ENCODE measurements around the gene TOR4A.
A peak's percentile ranks its signal among the peaks of the same experiment; 100 is the strongest.

The TOR4A gene

GRCh38 chr9:137279741-137280473, 2.4 kb downstream of the TOR4A start:
- H3K4me3 Mint-ChIP-seq: no peak overlapping the region
- peaks cover 5% of the 10 kb centered on the region for H3K36me3 Mint-ChIP-seq (ENCODE audit: low read depth)
- H3K27ac Mint-ChIP-seq: no peak overlapping the region
- H3K9me3 Mint-ChIP-seq: no peaks in the 10 kb centered on the region
- no peaks in the 10 kb centered on the region for H3K27me3 Mint-ChIP-seq (ENCODE audit: low read depth)
- peaks cover 11% of the 10 kb centered on the region for H3K4me1 Mint-ChIP-seq (ENCODE audit: low read depth)

GRCh38 chr9:137280474-137281344, 3.2 kb downstream of the TOR4A start:
- Mint-ChIP-seq H3K4me1 (ENCODE audit: low read depth) (peaks cover 10% of the 10 kb centered on the region), H3K27me3 (ENCODE audit: low read depth) (no peaks in the 10 kb centered on the region), H3K36me3 (ENCODE audit: low read depth) (peaks cover 5% of the 10 kb centered on the region), H3K4me3 (no peak overlapping the region), H3K27ac (no peak overlapping the region), H3K9me3 (no peaks in the 10 kb centered on the region)

- H3K4me3 Mint-ChIP-seq: no peak overlapping the region
- no peaks in the 10 kb centered on the region for H3K9me3 Mint-ChIP-seq
- no peaks in the 10 kb centered on the region for H3K27me3 Mint-ChIP-seq (ENCODE audit: low read depth)
- peaks cover 5% of the 10 kb centered on the region for H3K36me3 Mint-ChIP-seq (ENCODE audit: low read depth)
- H3K4me1 Mint-ChIP-seq (ENCODE audit: low read depth): peaks cover 9% of the 10 kb centered on the region
- H3K27ac Mint-ChIP-seq: no peak overlapping the region
These were observed 4.0 kb downstream of the TOR4A start for GRCh38 chr9:137281345-137282116.

DNA sequence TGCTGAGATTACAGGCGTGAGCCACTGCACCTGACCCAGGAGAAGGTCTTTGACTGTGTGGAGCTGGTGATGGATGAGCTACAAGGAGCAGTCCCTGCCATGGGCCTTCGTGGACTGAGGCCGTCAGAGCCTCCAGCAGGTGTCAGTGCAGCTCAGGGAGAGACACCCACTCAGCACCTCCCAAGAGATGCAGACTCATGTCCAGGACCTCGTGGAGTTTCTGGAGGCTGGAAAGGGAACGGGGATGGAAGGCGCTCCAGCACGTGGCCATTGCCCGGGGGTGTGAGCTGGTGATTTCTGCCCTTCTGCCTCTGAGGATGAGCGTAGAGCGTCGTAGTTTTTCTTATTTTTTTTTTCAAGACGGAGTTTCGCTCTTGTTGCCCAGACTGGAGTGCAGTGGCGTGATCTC, 9.5 kb downstream of the TOR4A start:
- H3K27me3 Mint-ChIP-seq (ENCODE audit: low read depth): no peaks in the 10 kb centered on the region
- H3K27ac Mint-ChIP-seq: no peak overlapping the region
- H3K36me3 Mint-ChIP-seq (ENCODE audit: low read depth): peaks cover 5% of the 10 kb centered on the region
- H3K4me3 Mint-ChIP-seq: no peak overlapping the region
- H3K4me1 Mint-ChIP-seq (ENCODE audit: low read depth): peaks cover 4% of the 10 kb centered on the region
- no peaks in the 10 kb centered on the region for H3K9me3 Mint-ChIP-seq

DNA sequence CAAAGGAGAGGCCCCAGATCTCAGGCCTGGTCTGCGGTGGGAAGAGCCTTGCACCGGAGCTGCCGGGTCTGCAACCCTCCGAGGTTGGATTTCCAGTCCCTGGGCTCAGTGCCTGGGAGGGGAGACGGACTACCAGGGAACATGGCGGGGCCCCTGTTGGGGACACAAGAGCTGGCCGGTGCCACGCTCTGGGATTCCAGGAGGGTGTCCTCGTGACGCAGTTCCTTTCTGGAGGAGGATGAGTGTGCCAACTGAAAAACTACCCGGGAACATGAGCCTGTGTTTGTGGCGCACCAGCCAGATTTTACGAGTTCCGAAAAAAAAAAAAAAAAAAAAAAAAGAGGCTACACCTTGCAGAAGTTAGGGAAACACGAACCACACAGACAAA, 15.6 kb downstream of the TOR4A start:
- Mint-ChIP-seq H3K36me3 (ENCODE audit: low read depth) (peaks cover 1% of the 10 kb centered on the region), H3K9me3 (no peaks in the 10 kb centered on the region), H3K4me3 (no peak overlapping the region), H3K27me3 (ENCODE audit: low read depth) (peaks cover 36% of the 10 kb centered on the region), H3K4me1 (ENCODE audit: low read depth) (peaks cover 6% of the 10 kb centered on the region), H3K27ac (no peak overlapping the region)

- H3K36me3 Mint-ChIP-seq (ENCODE audit: low read depth): peaks cover 1% of the 10 kb centered on the region
- no peaks in the 10 kb centered on the region for H3K9me3 Mint-ChIP-seq
- H3K4me3 Mint-ChIP-seq: no peak overlapping the region
- no peak overlapping the region for H3K27ac Mint-ChIP-seq
- H3K27me3 Mint-ChIP-seq (ENCODE audit: low read depth): peaks cover 41% of the 10 kb centered on the region
- H3K4me1 Mint-ChIP-seq (ENCODE audit: low read depth): peaks cover 6% of the 10 kb centered on the region
These were observed 16.1 kb downstream of the TOR4A start for GRCh38 chr9:137293482-137294090.

DNA sequence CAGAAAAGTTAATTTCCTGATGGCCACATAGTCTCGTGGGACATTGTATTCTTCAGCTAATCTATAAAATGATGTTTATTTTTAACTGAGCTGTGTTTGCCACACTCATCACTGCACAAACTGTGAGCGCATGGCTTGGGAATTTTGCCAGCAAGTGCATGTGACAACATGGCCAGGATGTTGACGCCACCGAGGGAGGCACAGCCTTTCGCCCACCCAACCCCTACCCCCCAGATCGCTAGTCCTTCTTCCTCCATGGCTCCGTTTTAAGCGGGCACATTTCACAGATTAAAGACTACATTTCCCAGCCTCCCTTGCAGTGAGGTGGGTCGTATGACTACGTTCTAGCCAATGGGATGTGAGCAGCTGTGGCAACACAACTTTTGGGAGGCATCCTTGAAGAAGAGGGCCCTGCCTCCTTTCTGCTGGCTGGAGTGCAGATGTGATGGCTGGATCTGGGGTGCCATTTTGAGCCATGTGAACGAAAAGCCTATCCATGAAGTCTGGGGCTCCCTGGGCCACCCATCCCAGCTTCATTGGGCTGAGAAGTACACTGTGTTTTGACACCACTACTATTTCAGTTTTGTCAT, 16.7 kb downstream of the TOR4A start:
- Mint-ChIP-seq H3K4me1 (ENCODE audit: low read depth) (peaks cover 6% of the 10 kb centered on the region), H3K4me3 (peak overlapping the region; percentile 21), H3K27me3 (ENCODE audit: low read depth) (peaks cover 43% of the 10 kb centered on the region), H3K9me3 (no peaks in the 10 kb centered on the region), H3K27ac (no peak overlapping the region), H3K36me3 (ENCODE audit: low read depth) (peaks cover 1% of the 10 kb centered on the region)

DNA sequence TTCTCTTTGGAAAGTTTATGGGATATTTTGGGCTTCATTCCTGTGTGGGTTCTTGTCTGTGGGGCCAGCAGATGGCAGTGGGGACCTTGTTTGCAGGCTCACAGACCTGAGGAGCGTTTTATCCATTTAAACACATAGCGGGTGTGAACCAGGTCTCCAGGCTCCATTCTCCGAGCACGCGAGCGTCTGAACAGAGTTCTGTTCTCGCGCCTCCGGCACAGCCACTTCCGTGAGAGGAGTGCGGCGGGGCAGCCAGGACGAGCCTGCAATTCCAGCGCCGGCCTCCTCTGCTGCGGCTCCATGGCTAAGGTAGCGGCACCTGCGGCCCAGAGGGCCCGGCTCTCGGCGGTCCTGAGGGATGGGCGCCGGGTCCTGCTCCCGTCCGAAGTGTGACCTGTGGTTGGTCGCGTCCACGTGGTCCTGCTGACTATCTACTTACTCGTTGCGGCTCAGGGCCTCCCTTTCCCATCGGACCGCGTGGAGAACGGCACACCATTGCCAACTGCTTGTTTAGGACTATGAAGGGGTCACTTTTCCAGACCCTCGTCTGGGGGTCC, 17.2 kb downstream of the TOR4A start:
- peaks cover 47% of the 10 kb centered on the region for H3K27me3 Mint-ChIP-seq (ENCODE audit: low read depth)
- peaks cover 1% of the 10 kb centered on the region for H3K36me3 Mint-ChIP-seq (ENCODE audit: low read depth)
- H3K9me3 Mint-ChIP-seq: no peaks in the 10 kb centered on the region
- peak overlapping the region; percentile 21 for H3K4me3 Mint-ChIP-seq
- no peak overlapping the region for H3K27ac Mint-ChIP-seq
- H3K4me1 Mint-ChIP-seq (ENCODE audit: low read depth): peaks cover 6% of the 10 kb centered on the region

GRCh38 chr9:137295238-137295811, 17.8 kb downstream of the TOR4A start:
- Mint-ChIP-seq H3K27me3 (ENCODE audit: low read depth) (peaks cover 51% of the 10 kb centered on the region), H3K4me1 (ENCODE audit: low read depth) (peaks cover 6% of the 10 kb centered on the region), H3K4me3 (no peak overlapping the region), H3K36me3 (ENCODE audit: low read depth) (peaks cover 1% of the 10 kb centered on the region), H3K9me3 (no peaks in the 10 kb centered on the region), H3K27ac (no peak overlapping the region)

DNA sequence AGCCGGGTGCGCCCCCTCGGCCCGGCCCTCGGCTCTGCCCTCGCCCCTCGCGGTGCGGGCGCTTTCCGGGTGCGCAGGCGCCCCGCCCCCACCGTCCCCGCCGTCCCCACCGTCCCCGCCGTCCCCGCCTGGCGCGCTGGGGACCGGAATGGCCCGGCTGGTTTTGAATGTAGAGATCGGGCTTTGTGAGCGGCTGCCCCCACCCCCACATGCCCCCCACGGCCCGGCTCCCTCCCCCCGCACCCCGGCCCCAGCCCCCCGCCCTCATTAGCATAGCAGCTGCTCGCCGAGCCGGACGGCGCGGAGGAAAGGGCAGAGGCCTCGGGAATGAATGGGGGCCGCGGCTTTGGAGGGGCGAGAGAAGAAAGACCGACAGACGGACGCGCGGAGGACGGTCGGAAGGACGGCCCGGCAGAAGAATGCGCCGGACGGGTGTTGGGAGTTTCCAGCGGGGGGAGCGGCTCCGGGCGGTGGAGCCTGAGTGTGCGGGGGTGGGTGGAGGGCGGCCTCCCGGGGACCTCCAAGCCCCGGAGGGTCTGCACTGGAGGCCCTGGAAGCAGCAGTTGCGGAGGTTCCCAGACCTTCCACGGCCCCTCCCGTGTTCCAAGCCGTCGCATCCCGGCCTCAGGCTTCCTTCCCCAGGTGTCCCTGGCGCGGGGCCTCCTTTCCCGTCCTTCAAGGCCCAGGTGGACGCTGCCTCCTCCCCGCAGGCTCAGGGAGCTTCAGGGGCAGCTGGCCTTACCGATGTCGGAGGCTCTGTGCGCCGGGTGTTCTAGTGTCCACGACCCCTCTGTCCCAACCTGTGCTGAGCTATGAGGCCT, 18.5 kb downstream of the TOR4A start:
- peak overlapping the region; percentile 75 for H3K4me3 Mint-ChIP-seq
- H3K4me1 Mint-ChIP-seq (ENCODE audit: low read depth): peaks cover 9% of the 10 kb centered on the region
- no peaks in the 10 kb centered on the region for H3K9me3 Mint-ChIP-seq
- H3K36me3 Mint-ChIP-seq (ENCODE audit: low read depth): peaks cover 1% of the 10 kb centered on the region
- peaks cover 56% of the 10 kb centered on the region for H3K27me3 Mint-ChIP-seq (ENCODE audit: low read depth)
- H3K27ac Mint-ChIP-seq: no peak overlapping the region

- Mint-ChIP-seq H3K4me3 (peak overlapping the region; percentile 75), H3K4me1 (ENCODE audit: low read depth) (peaks cover 9% of the 10 kb centered on the region), H3K27ac (peak overlapping the region; percentile 67), H3K27me3 (ENCODE audit: low read depth) (peaks cover 56% of the 10 kb centered on the region), H3K9me3 (no peaks in the 10 kb centered on the region), H3K36me3 (ENCODE audit: low read depth) (peaks cover 1% of the 10 kb centered on the region)
These were observed 19.4 kb downstream of the TOR4A start for GRCh38 chr9:137296670-137297664.

GRCh38 chr9:137297966-137298365, 20.4 kb downstream of the TOR4A start:
- H3K27me3 Mint-ChIP-seq (ENCODE audit: low read depth): peaks cover 54% of the 10 kb centered on the region
- H3K4me3 Mint-ChIP-seq: no peak overlapping the region
- H3K27ac Mint-ChIP-seq: no peak overlapping the region
- no peaks in the 10 kb centered on the region for H3K9me3 Mint-ChIP-seq
- peaks cover 1% of the 10 kb centered on the region for H3K36me3 Mint-ChIP-seq (ENCODE audit: low read depth)
- peaks cover 9% of the 10 kb centered on the region for H3K4me1 Mint-ChIP-seq (ENCODE audit: low read depth)

All from T-helper 1 cell treated with Interleukin-12 subunit alpha and Interleukin-12 subunit beta and Interleukin-4 antibody, amounts not matched to agents 30 μg/mL and 1 μg/mL, for 36 hours (primary cell).